ENCODE data around the gene DLST. TPM values are rescaled to one million over a fixed set of nuclear protein-coding genes. Genes with fewer than 3 reads are reported as not detected.

The DLST gene
- total and polyA plus RNA-seq, 2 experiments from 2014 or later = 10.8 to 68.7 TPM

- H3K27ac ChIP-seq = peak overlapping the region; percentile 99
- peaks cover 31% of the 10 kb centered on the region for H3K79me2 ChIP-seq
- WGBS (ENCODE audit: low lambda C conversion rate, missing lambda C conversion rate) = 27% methylated on average over 9 of the region's 9 CpGs
- H3K4me2 ChIP-seq = peak overlapping the region; percentile 96
- no peak overlapping the region for H3K4me3 ChIP-seq
- no peaks in the 10 kb centered on the region for H3K9me2 ChIP-seq (replicated peaks; ENCODE audit: insufficient read depth)
- H3K4me1 ChIP-seq (ENCODE audit: insufficient read depth) = peaks cover 70% of the 10 kb centered on the region
- DNase-seq (ENCODE audit: low spot score) = peak; percentile 84
- H4K20me1 ChIP-seq (ENCODE audit: insufficient read depth, poor library complexity, severe bottlenecking) = no peaks in the 10 kb centered on the region
- H3K36me3 ChIP-seq (replicated peaks; ENCODE audit: insufficient read depth, low read depth) = no peaks in the 10 kb centered on the region
- H3K27me3 ChIP-seq = no peaks in the 10 kb centered on the region
- no peak overlapping the region for H2AFZ ChIP-seq
- no peaks in the 10 kb centered on the region for H3K9me3 ChIP-seq (ENCODE audit: low read depth)
- TF ChIP-seq CTCF (IDR thresholded peaks at IDR 0.05; ENCODE audit: poor library complexity) (no peak), EZH2 (IDR thresholded peaks at IDR 0.05; ENCODE audit: borderline replicate concordance) (no peak), EZH2phosphoT487 (IDR thresholded peaks at IDR 0.05; ENCODE audit: low read depth, severe bottlenecking, unreplicated experiment) (no peak)
Observed at GRCh38 chr14:74950795-74951442, 69.2 kb downstream of the DLST start.

- Histone ChIP-seq H3K79me2 (peaks cover 31% of the 10 kb centered on the region), H3K4me2 (peak overlapping the region; percentile 96), H4K20me1 (ENCODE audit: insufficient read depth, poor library complexity, severe bottlenecking) (no peaks in the 10 kb centered on the region), H3K9me2 (replicated peaks; ENCODE audit: insufficient read depth) (no peaks in the 10 kb centered on the region), H3K4me1 (ENCODE audit: insufficient read depth) (peaks cover 69% of the 10 kb centered on the region), H3K27me3 (no peaks in the 10 kb centered on the region), H2AFZ (peak overlapping the region; percentile 22), H3K36me3 (replicated peaks; ENCODE audit: insufficient read depth, low read depth) (no peaks in the 10 kb centered on the region), H3K27ac (peak overlapping the region; percentile 99), H3K4me3 (no peak overlapping the region), H3K9me3 (ENCODE audit: low read depth) (no peaks in the 10 kb centered on the region)
- 39% methylated on average over 15 of the region's 15 CpGs for WGBS (ENCODE audit: low lambda C conversion rate, missing lambda C conversion rate)
- no peak for TF ChIP-seq EZH2 (IDR thresholded peaks at IDR 0.05; ENCODE audit: borderline replicate concordance)
- no peak for TF ChIP-seq EZH2phosphoT487 (IDR thresholded peaks at IDR 0.05; ENCODE audit: low read depth, severe bottlenecking, unreplicated experiment)
- TF ChIP-seq CTCF (IDR thresholded peaks at IDR 0.05; ENCODE audit: poor library complexity) = no peak
- peak; percentile 61 for DNase-seq (ENCODE audit: low spot score)
Observed at GRCh38 chr14:74951443-74952179, 69.9 kb downstream of the DLST start.

- Histone ChIP-seq H3K4me3 (no peak overlapping the region), H3K4me1 (ENCODE audit: insufficient read depth) (peaks cover 69% of the 10 kb centered on the region), H2AFZ (no peak overlapping the region), H3K27me3 (no peaks in the 10 kb centered on the region), H3K9me3 (ENCODE audit: low read depth) (no peaks in the 10 kb centered on the region), H3K36me3 (replicated peaks; ENCODE audit: insufficient read depth, low read depth) (no peaks in the 10 kb centered on the region), H3K27ac (peak overlapping the region; percentile 99), H3K4me2 (peak overlapping the region; percentile 96), H3K79me2 (peaks cover 31% of the 10 kb centered on the region), H4K20me1 (ENCODE audit: insufficient read depth, poor library complexity, severe bottlenecking) (no peaks in the 10 kb centered on the region), H3K9me2 (replicated peaks; ENCODE audit: insufficient read depth) (no peaks in the 10 kb centered on the region)
- no peak for DNase-seq (ENCODE audit: low spot score)
- WGBS (ENCODE audit: low lambda C conversion rate, missing lambda C conversion rate) = 92% methylated on average over 6 of the region's 6 CpGs
- TF ChIP-seq EZH2 (IDR thresholded peaks at IDR 0.05; ENCODE audit: borderline replicate concordance) = no peak
- no peak for TF ChIP-seq CTCF (IDR thresholded peaks at IDR 0.05; ENCODE audit: poor library complexity)
- no peak for TF ChIP-seq EZH2phosphoT487 (IDR thresholded peaks at IDR 0.05; ENCODE audit: low read depth, severe bottlenecking, unreplicated experiment)
Observed at GRCh38 chr14:74952180-74952665, 70.5 kb downstream of the DLST start.

All from hepatocyte (in vitro differentiated cells).